GM12801 (cell line): Measurements from ENCODE around the gene CUL1.

Experiments
- TF ChIP-seq, protein P1 (sequence below): IDR thresholded peaks from one replicate; pipeline ENCODE4 v1.5.1; 2011; ENCODE audit warnings: control low read depth; ENCODE audit not compliant: insufficient read length; ENCODE audit errors: extremely low read depth

The CUL1 gene

DNA sequence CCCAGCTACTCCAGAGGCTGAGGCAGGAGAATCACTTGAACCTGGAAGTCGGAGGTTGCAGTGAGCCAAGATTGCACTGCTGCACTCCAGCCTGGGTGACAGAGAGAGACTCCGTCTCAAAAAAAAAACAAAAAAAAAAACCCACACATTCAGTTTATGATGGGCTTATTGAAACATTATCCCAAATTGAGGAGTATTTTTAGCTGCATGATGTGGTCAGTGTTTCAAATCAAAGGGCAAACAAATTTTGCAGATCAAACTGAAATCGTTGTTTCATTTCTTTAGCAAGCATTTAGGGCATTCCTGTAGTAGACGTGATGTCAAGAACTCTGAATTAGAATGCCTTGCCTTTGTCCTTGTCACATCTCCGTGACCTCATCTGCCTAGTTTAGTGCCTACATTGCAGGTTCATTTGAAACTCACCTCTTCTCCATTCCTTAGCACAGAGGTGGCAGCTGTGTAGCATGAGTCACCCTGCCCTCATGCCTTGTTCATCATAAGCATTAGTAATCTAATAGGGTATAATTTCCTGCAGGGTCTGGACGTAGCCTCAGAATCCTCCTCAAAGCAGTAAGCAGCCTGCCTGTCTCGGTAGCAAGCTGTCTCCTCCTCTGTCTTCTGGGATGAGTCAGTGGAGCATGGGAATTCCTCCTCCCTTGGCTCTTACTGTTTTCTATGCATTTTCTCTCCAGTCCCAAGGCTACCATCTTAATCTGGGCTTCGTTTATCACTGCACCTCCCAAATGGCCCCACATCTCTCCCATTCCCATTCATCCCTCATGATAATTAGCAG, 73.8 kb downstream of the CUL1 start:
- TF ChIP-seq, protein P1, sequence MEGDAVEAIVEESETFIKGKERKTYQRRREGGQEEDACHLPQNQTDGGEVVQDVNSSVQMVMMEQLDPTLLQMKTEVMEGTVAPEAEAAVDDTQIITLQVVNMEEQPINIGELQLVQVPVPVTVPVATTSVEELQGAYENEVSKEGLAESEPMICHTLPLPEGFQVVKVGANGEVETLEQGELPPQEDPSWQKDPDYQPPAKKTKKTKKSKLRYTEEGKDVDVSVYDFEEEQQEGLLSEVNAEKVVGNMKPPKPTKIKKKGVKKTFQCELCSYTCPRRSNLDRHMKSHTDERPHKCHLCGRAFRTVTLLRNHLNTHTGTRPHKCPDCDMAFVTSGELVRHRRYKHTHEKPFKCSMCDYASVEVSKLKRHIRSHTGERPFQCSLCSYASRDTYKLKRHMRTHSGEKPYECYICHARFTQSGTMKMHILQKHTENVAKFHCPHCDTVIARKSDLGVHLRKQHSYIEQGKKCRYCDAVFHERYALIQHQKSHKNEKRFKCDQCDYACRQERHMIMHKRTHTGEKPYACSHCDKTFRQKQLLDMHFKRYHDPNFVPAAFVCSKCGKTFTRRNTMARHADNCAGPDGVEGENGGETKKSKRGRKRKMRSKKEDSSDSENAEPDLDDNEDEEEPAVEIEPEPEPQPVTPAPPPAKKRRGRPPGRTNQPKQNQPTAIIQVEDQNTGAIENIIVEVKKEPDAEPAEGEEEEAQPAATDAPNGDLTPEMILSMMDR = no peak

DNA sequence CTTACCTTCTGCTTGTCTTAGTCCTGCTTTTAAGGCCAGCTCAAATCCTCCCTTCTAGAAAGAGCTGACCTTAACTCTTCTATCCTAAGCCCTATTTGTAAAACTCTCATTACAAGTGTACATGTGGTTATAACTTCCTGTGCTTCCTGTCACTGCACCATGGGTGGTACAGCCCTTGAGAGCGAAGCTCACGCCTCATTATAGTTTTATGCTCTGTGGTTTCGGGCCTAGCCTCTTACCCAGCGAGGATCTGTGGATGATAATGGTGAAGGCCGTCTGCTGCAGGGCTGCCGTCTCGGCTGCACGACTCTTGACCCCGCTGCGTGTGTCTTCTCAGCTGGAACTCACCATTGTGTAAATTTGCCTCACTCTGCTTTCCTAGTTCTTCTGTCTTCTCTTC, 74.6 kb downstream of the CUL1 start:
- TF ChIP-seq, protein P1 = no peak

DNA sequence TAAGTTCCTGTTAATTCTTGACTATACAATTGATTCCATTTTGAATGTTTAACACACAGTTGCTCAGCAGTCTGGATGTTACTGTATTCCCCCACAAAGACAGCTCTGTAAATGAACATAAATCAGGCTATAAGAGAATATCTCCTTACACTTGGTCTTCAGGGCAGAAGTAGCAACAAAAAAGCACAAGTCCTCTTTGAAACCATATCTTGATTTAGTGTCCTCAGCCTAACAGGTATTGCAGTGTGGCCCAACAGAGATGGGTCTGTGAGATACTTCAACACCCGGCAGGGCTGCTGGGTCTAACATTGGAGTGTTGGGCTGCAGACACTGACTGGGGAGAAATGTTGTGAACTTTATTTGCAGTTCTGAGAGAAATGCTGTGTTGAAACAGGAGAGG, 75.8 kb downstream of the CUL1 start:
- TF ChIP-seq, protein P1 = no peak

DNA sequence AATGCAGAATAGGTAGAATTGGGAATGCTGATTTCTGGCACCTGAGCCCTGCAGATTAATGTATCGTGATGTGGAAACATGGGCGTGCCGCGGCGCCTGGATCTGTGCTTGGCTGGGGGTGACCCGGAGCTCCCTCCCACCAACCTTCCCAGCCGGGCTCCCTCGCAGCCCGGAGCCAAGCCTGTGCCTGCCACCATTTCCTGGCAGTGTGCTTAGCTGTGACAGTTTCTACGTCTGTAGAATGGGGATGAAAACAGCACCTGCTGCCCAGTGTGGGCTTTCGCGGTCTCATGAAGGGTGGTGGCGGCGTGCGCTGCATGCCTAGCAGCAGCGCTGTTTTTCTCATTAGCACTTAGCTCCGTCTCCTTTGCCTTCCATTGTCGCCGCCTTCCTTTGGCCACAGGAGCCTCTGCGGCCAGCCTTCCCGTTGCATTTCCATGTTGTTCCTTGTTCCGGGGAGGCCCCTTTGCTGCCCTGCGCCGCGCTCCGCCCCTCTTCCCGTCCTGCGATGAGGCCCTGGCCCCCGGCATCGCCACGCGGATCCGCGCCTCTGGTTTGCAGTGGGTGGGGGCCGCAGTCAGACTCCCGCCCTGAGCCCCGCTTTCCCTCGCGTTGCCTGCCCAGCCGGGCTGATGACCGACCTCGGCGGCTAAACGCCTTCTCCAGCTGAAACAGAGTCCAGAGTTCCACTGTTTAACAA, 84.2 kb downstream of the CUL1 start:
- TF ChIP-seq, protein P1 = no peak

DNA sequence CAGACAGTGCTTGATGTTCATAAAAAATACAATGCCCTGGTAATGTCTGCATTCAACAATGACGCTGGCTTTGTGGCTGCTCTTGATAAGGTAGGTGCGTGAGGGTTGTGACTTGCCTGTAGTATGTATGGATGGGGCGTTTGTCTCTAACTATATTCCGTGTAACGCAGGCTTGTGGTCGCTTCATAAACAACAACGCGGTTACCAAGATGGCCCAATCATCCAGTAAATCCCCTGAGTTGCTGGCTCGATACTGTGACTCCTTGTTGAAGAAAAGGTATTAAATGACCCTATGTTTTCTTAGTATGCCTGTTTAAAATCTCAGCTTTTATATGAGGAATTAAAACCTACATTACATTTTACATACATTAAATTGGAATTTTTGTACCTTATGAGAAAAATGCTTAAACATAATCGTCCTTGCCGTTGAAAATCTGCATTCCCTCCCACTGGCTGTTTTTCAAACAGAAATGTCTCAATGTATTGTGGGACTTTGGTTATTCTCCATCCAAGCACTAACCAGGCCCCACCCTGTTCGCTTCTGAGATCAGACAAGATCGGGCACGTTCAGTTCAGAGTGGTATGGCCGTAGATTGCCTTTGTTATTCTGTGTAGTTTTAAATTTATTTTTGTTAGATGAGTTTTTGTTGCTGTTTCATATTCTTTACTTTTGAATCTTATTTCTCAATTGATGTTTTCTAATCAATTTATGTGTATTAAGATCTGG, 85.3 kb downstream of the CUL1 start:
- TF ChIP-seq, protein P1 = no peak

DNA sequence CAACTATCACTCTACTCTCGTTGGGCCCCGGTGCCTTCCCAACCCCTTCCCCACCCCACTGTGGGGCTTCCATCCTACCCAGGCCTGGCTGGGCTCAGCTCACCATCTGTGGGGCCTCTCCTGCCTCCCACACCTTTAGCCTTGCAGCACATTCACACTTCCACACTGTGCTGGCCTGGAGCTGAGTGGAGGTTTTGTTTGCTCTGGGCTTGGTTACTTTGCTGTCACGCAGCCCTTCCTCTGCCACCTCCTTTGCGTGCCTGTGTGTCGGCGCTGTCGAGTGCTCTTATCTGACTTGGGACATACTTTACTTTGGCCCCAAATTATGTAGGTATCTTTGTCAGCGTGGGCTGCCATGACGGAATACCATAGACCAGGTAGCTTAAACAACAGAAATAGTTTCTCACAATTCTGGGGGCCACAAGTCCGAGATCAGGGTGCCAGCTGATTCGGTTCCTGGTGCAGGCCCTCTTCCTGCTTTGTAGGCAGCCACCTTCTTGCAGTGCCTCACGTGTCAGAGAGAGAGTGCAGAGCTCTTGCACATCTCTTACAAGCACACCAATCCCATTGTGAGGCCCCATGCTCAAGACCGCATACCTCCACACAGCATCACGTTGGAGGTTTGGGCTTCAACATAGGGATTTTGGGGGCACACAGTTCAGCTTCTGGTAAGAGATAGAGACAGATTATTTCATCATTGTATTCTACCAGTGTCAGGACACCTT, 89.0 kb downstream of the CUL1 start:
- TF ChIP-seq, protein P1 = no peak

DNA sequence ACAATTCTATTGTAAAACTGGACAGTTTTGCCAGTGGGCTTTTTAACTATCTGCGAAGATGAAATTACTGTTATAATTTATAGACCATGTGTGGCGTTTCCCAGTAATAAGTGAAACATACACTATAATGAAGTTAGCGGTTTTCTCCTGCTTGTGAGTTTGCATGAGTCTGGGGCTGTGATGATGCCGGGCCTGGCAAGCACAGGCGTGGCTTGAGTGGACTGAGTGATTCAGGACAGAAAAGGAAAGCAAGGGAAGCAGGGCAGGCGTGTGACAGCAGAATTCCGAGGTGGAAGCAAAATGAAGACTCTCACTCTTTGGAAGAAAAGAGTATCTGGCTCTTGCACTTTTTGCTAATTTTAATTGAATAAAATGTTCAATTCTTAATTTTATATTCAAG, 90.5 kb downstream of the CUL1 start:
- TF ChIP-seq, protein P1 = no peak
